ENCODE results near the gene UFSP1.
A peak's percentile ranks its signal among the peaks of the same experiment; 100 is the strongest.
"Not testable (repeated sequence)": the region's sequence is repeated elsewhere in the genome, so short reads cannot be mapped to it uniquely, and the experiment has no call there.

Gene UFSP1

GRCh38 chr7:100863406-100863950 is 26.0 kb downstream of the UFSP1 start:
- H3K9me3 ChIP-seq (ENCODE audit: control insufficient read depth in 5 of 5, low read length in 5 of 5): no peaks in the 10 kb centered on the region
- no peak overlapping the region for H3K9ac ChIP-seq (ENCODE audit: low read length in 5 of 5)
- peaks cover 0 to 46% (median 23%) of the 10 kb centered on the region in 5 donors for H3K36me3 ChIP-seq (ENCODE audit: control insufficient read depth in 5 of 5, insufficient read depth in 5 of 5, low read length in 5 of 5)
- peaks cover 5 to 40% (median 34%) of the 10 kb centered on the region in 5 donors for H3K4me1 ChIP-seq (ENCODE audit: control insufficient read depth in 5 of 5, insufficient read depth in 5 of 5, low read length in 5 of 5)
- H3K27me3 ChIP-seq (ENCODE audit: control insufficient read depth in 5 of 5, insufficient read depth in 4 of 5, low read length in 5 of 5): no peaks in the 10 kb centered on the region
- no peak overlapping the region for H3K4me3 ChIP-seq (ENCODE audit: low read depth in 1 of 5, low read length in 5 of 5)
- H3K27ac ChIP-seq (ENCODE audit: low read depth, low read length): no peak overlapping the region

GRCh38 chr7:100861616-100861985 is 27.9 kb downstream of the UFSP1 start:
- peaks cover 0 to 53% (median 29%) of the 10 kb centered on the region in 5 donors for H3K36me3 ChIP-seq (ENCODE audit: control insufficient read depth in 5 of 5, insufficient read depth in 5 of 5, low read length in 5 of 5)
- H3K27ac ChIP-seq (ENCODE audit: low read depth, low read length): no peak overlapping the region
- no peak overlapping the region for H3K4me3 ChIP-seq (ENCODE audit: low read depth in 1 of 5, low read length in 5 of 5)
- no peaks in the 10 kb centered on the region for H3K27me3 ChIP-seq (ENCODE audit: control insufficient read depth in 5 of 5, insufficient read depth in 4 of 5, low read length in 5 of 5)
- H3K9me3 ChIP-seq (ENCODE audit: control insufficient read depth in 5 of 5, low read length in 5 of 5): no peaks in the 10 kb centered on the region
- peaks cover 1 to 22% (median 18%) of the 10 kb centered on the region in 5 donors for H3K4me1 ChIP-seq (ENCODE audit: control insufficient read depth in 5 of 5, insufficient read depth in 5 of 5, low read length in 5 of 5)
- H3K9ac ChIP-seq (ENCODE audit: low read length in 5 of 5): no peak overlapping the region

- H3K9me3 ChIP-seq (ENCODE audit: control insufficient read depth in 5 of 5, low read length in 5 of 5): no peaks in the 10 kb centered on the region
- H3K4me1 ChIP-seq (ENCODE audit: control insufficient read depth in 5 of 5, insufficient read depth in 5 of 5, low read length in 5 of 5): peaks cover 0 to 16% (median 13%) of the 10 kb centered on the region in 5 donors
- no peak overlapping the region for H3K27ac ChIP-seq (ENCODE audit: low read depth, low read length)
- H3K9ac ChIP-seq (ENCODE audit: low read length in 5 of 5): no peak overlapping the region
- H3K4me3 ChIP-seq (ENCODE audit: low read depth in 1 of 5, low read length in 5 of 5): no peak overlapping the region
- peaks cover 0 to 54% (median 29%) of the 10 kb centered on the region in 5 donors for H3K36me3 ChIP-seq (ENCODE audit: control insufficient read depth in 5 of 5, insufficient read depth in 5 of 5, low read length in 5 of 5)
- H3K27me3 ChIP-seq (ENCODE audit: control insufficient read depth in 5 of 5, insufficient read depth in 4 of 5, low read length in 5 of 5): no peaks in the 10 kb centered on the region
These were observed 28.6 kb downstream of the UFSP1 start for GRCh38 chr7:100860702-100861615.

- Histone ChIP-seq H3K27ac (ENCODE audit: low read depth, low read length) (no peak overlapping the region), H3K36me3 (ENCODE audit: control insufficient read depth in 5 of 5, insufficient read depth in 5 of 5, low read length in 5 of 5) (peaks cover 0 to 62% (median 29%) of the 10 kb centered on the region in 5 donors)
These were observed 29.7 kb downstream of the UFSP1 start for GRCh38 chr7:100859856-100860255.

GRCh38 chr7:100856871-100857282 is 32.6 kb downstream of the UFSP1 start:
- Histone ChIP-seq H3K9ac (ENCODE audit: low read length in 5 of 5) (no peak overlapping the region), H3K36me3 (ENCODE audit: control insufficient read depth in 5 of 5, insufficient read depth in 5 of 5, low read length in 5 of 5) (peaks cover 0 to 49% (median 29%) of the 10 kb centered on the region in 5 donors), H3K27me3 (ENCODE audit: control insufficient read depth in 5 of 5, insufficient read depth in 4 of 5, low read length in 5 of 5) (no peaks in the 10 kb centered on the region)

More at GRCh38 chr7:100859856-100860255, 29.7 kb downstream of the UFSP1 start:
- Histone ChIP-seq H3K9me3 (ENCODE audit: control insufficient read depth in 5 of 5, low read length in 5 of 5) (no peaks in the 10 kb centered on the region), H3K27me3 (ENCODE audit: control insufficient read depth in 5 of 5, insufficient read depth in 4 of 5, low read length in 5 of 5) (no peaks in the 10 kb centered on the region), H3K4me1 (ENCODE audit: control insufficient read depth in 5 of 5, insufficient read depth in 5 of 5, low read length in 5 of 5) (peaks cover 0 to 10% (median 7%) of the 10 kb centered on the region in 5 donors), H3K4me3 (ENCODE audit: low read depth in 1 of 5, low read length in 5 of 5) (no peak overlapping the region), H3K9ac (ENCODE audit: low read length in 5 of 5) (no peak overlapping the region)

GRCh38 chr7:100855515-100855914 is 34.0 kb downstream of the UFSP1 start:
- H3K9me3 ChIP-seq (ENCODE audit: control insufficient read depth in 5 of 5, low read length in 5 of 5): no peaks in the 10 kb centered on the region
- H3K27me3 ChIP-seq (ENCODE audit: control insufficient read depth in 5 of 5, insufficient read depth in 4 of 5, low read length in 5 of 5): no peaks in the 10 kb centered on the region
- no peak overlapping the region for H3K27ac ChIP-seq (ENCODE audit: low read depth, low read length)
- H3K36me3 ChIP-seq (ENCODE audit: control insufficient read depth in 5 of 5, insufficient read depth in 5 of 5, low read length in 5 of 5): peaks cover 0 to 35% (median 17%) of the 10 kb centered on the region in 5 donors
- H3K4me1 ChIP-seq (ENCODE audit: control insufficient read depth in 5 of 5, insufficient read depth in 5 of 5, low read length in 5 of 5): peaks cover 0 to 28% (median 18%) of the 10 kb centered on the region in 5 donors
- H3K9ac ChIP-seq (ENCODE audit: low read length in 5 of 5): no peak overlapping the region
- no peak overlapping the region for H3K4me3 ChIP-seq (ENCODE audit: low read depth in 1 of 5, low read length in 5 of 5)

More at GRCh38 chr7:100856871-100857282, 32.6 kb downstream of the UFSP1 start:
- no peak overlapping the region for H3K4me3 ChIP-seq (ENCODE audit: low read depth in 1 of 5, low read length in 5 of 5)
- peaks cover 0 to 25% (median 15%) of the 10 kb centered on the region in 5 donors for H3K4me1 ChIP-seq (ENCODE audit: control insufficient read depth in 5 of 5, insufficient read depth in 5 of 5, low read length in 5 of 5)
- no peak overlapping the region for H3K27ac ChIP-seq (ENCODE audit: low read depth, low read length)
- no peaks in the 10 kb centered on the region for H3K9me3 ChIP-seq (ENCODE audit: control insufficient read depth in 5 of 5, low read length in 5 of 5)

- not testable (repeated sequence) for H3K27ac ChIP-seq (ENCODE audit: low read depth, low read length); H3K9ac ChIP-seq (ENCODE audit: low read length in 5 of 5); H3K4me3 ChIP-seq (ENCODE audit: low read depth in 1 of 5, low read length in 5 of 5); H3K9me3 ChIP-seq (ENCODE audit: control insufficient read depth in 5 of 5, low read length in 5 of 5); H3K27me3 ChIP-seq (ENCODE audit: control insufficient read depth in 5 of 5, insufficient read depth in 4 of 5, low read length in 5 of 5)
- Histone ChIP-seq H3K4me1 (ENCODE audit: control insufficient read depth in 5 of 5, insufficient read depth in 5 of 5, low read length in 5 of 5) (peaks cover 0 to 28% (median 18%) of the 10 kb centered on the region in 5 donors), H3K36me3 (ENCODE audit: control insufficient read depth in 5 of 5, insufficient read depth in 5 of 5, low read length in 5 of 5) (peaks cover 0 to 29% (median 10%) of the 10 kb centered on the region in 5 donors)
These were observed 34.6 kb downstream of the UFSP1 start for GRCh38 chr7:100854899-100855298.

GRCh38 chr7:100854146-100854895 is 35.2 kb downstream of the UFSP1 start:
- no peak overlapping the region for H3K27ac ChIP-seq (ENCODE audit: low read depth, low read length)
- H3K9me3 ChIP-seq (ENCODE audit: control insufficient read depth in 5 of 5, low read length in 5 of 5): no peaks in the 10 kb centered on the region
- H3K27me3 ChIP-seq (ENCODE audit: control insufficient read depth in 5 of 5, insufficient read depth in 4 of 5, low read length in 5 of 5): no peaks in the 10 kb centered on the region
- H3K9ac ChIP-seq (ENCODE audit: low read length in 5 of 5): no peak overlapping the region
- H3K4me3 ChIP-seq (ENCODE audit: low read depth in 1 of 5, low read length in 5 of 5): no peak overlapping the region
- H3K4me1 ChIP-seq (ENCODE audit: control insufficient read depth in 5 of 5, insufficient read depth in 5 of 5, low read length in 5 of 5): peaks cover 0 to 28% (median 18%) of the 10 kb centered on the region in 5 donors
- peaks cover 0 to 23% (median 8%) of the 10 kb centered on the region in 5 donors for H3K36me3 ChIP-seq (ENCODE audit: control insufficient read depth in 5 of 5, insufficient read depth in 5 of 5, low read length in 5 of 5)

- H3K9me3 ChIP-seq (ENCODE audit: control insufficient read depth in 5 of 5, low read length in 5 of 5): no peaks in the 10 kb centered on the region
- H3K4me1 ChIP-seq (ENCODE audit: control insufficient read depth in 5 of 5, insufficient read depth in 5 of 5, low read length in 5 of 5): peaks cover 0 to 28% (median 18%) of the 10 kb centered on the region in 5 donors
- H3K4me3 ChIP-seq (ENCODE audit: low read depth in 1 of 5, low read length in 5 of 5): peak within 1 kb of the TSS; percentile 65 to 77 (median 70)
- H3K27me3 ChIP-seq (ENCODE audit: control insufficient read depth in 5 of 5, insufficient read depth in 4 of 5, low read length in 5 of 5): no peaks in the 10 kb centered on the region
- peaks cover 0 to 13% (median 4%) of the 10 kb centered on the region in 5 donors for H3K36me3 ChIP-seq (ENCODE audit: control insufficient read depth in 5 of 5, insufficient read depth in 5 of 5, low read length in 5 of 5)
- peak within 1 kb of the TSS in 4 of 5 donors; percentile 16 to 77 (median 62) for H3K9ac ChIP-seq (ENCODE audit: low read length in 5 of 5)
- peak within 1 kb of the TSS; percentile 23 for H3K27ac ChIP-seq (ENCODE audit: low read depth, low read length)
These were observed 37.3 kb downstream of the UFSP1 start, which contains the start of gene SLC12A9 for GRCh38 chr7:100852048-100852872. Gene SLC12A9 (plus strand): TSS chr7:100852713. CDS start chr7:100854198, 1,485 bp downstream.

All from subcutaneous abdominal adipose tissue (tissue), 5 donors.